ENCODE measurements around the gene TMEM272.

The TMEM272 gene

GRCh38 chr13:51814071-51814470 lies 30.9 kb downstream of the TMEM272 start:
- DNase-seq (ENCODE audit: low read depth, low spot score): no peak
- H3K4me3 ChIP-seq (ENCODE audit: low read length): no peak overlapping the region

DNA sequence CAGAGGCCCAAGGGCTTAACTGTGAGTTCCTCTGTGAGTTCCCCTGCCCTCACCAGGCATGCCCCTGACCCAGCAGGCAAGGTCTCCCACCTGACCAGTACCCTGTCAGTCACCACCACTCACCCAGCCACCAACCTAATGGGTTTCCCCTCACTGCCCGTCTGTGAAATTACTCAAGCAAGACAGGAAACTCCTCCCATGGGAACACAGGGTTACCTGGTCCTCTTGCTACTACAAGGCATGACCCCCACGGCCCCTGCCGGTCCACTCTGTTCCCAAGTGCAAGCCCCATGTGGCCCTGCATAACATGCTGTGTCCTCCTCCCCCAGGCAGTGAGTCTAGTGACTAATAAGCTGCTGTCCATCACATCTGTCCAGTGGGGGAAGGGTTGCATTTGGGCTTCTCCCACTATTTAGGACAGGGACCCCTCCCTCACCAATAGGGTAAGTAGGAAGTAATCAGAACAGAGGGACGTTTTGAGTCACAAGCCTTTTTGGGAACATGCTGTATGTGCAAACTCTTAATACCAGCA lies 33.0 kb downstream of the TMEM272 start:
- no peak for DNase-seq (ENCODE audit: low read depth, low spot score)

GRCh38 chr13:51811046-51811445 lies 33.9 kb downstream of the TMEM272 start:
- DNase-seq (ENCODE audit: low read depth, low spot score): no peak
- H3K4me3 ChIP-seq (ENCODE audit: low read length): no peak overlapping the region

More for the DNA sequence above, 33.0 kb downstream of the TMEM272 start:
- no peak overlapping the region for H3K4me3 ChIP-seq (ENCODE audit: low read length)

- no peak overlapping the region for H3K4me3 ChIP-seq (ENCODE audit: low read length)
- DNase-seq (ENCODE audit: low read depth, low spot score): no peak
These were observed 36.2 kb downstream of the TMEM272 start for GRCh38 chr13:51808811-51809210.

DNA sequence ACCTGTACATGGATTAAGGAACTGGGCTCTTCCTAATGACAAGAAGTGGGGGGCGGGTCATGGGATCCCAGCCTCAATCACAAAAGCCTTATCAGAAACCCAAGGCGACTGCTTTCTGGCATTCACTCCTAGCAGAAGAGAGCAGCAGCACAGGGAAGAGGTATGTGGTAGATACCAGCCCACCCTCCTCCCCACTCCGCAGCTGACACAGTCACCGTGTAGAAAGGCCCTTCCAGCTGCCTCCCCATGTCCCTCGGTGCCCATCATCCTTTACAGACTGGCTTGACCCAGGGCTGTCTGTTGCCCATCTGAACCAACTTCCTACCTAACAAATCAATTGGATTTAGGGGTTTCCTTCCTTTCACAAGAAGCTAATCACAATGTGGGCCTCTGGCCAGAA lies 37.9 kb downstream of the TMEM272 start:
- H3K4me3 ChIP-seq (ENCODE audit: low read length): no peak overlapping the region
- DNase-seq (ENCODE audit: low read depth, low spot score): no peak

DNA sequence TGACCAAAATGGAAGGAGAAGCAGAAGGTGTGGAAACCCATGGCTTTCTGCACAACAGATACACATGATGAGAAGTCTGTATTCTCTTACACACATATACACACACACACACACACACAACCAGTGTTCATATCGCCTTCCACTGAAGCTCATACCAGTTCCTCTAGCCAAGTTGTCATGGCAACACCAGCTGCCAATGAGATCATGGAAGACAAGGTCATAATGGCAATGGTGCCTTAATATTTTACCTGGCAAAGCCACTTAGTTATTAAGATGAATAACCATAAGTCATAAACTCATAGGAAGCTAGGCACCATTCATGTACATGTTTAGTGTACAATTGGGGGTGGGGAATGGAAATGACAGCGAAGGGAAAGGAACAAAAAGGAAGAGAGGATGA lies 38.4 kb downstream of the TMEM272 start:
- DNase-seq (ENCODE audit: low read depth, low spot score): no peak
- no peak overlapping the region for H3K4me3 ChIP-seq (ENCODE audit: low read length)

DNA sequence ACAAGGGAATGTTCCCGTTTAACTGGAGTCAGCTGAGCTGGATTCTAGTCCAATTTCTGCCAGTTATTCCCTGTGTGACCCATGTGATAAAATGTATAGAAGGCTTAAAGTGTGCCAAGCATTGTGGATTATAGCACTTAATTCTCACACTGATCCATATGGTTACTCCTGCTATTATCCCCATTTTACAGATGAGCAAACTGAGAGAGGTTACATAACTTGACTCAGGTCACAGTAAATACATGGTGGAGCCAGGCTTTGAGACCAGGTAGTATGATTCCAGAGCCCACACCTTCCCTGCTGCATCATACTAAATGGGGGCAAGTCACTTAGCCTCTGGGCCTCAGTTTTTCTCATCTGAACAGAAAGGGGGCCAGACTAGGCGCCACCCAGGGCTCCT lies 39.1 kb downstream of the TMEM272 start:
- no peak overlapping the region for H3K4me3 ChIP-seq (ENCODE audit: low read length)
- no peak for DNase-seq (ENCODE audit: low read depth, low spot score)

DNA sequence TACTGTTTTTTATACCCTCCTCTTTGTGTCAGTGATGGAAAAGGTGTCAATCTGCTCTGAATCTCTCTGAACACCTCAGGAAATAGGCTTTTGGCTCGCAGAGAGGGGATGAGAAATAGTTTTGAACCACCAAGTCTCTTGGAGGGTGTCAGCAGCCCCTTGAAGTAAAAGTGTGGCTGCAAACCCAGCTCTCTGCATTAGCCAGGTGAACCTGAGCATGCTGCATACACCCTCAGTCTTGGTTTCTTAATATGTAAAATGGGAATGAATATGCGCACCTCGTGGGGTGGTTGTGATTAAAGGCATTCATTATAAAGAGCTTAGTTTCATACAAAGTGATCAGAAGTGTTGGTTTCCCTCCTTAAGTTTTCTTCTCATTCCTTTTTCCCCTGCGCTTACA lies 39.7 kb downstream of the TMEM272 start:
- no peak for DNase-seq (ENCODE audit: low read depth, low spot score)
- H3K4me3 ChIP-seq (ENCODE audit: low read length): no peak overlapping the region

DNA sequence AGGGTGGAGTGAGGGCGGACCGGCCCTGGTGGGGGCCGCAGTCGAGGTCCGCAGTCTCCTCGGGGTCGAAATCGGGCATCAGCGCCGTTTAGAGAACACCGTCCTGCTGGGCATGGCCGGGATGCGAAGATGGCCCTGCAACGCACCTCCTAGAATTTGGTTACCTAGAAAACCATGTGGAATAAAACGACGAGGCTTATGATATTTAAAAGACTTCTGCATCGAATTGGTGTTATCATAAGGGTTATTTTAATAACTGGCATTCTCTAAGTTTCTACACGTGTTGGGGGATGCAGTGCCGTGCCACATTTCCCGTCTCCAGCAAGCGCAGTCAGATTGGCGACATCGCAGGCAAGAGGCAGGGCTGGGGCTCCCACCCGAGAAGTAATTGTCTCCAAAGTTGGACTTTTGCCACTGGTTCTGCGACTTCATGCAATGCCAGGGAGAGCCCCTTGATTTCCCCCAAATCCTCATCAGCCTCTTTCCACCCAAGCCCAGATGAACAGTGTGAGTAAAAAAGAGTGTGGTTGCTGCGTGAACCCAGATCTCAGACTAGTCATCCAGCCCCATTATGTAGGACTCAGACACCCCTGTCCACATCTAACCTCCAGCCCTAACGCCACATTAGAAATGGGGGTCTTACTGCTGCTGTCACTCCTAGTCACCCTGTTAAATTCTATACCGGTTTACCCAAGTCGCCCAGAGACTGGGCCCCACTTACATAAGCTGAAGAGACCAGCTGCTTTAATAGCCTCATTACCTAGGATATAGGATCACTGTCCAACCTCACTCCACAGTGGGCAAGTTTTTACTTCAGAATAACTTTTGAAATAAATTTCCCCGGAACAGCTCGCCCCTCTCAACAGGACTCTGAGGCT lies 40.4 kb downstream of the TMEM272 start:
- peak overlapping the region; percentile 67 for H3K4me3 ChIP-seq (ENCODE audit: low read length)
- no peak for DNase-seq (ENCODE audit: low read depth, low spot score)

DNA sequence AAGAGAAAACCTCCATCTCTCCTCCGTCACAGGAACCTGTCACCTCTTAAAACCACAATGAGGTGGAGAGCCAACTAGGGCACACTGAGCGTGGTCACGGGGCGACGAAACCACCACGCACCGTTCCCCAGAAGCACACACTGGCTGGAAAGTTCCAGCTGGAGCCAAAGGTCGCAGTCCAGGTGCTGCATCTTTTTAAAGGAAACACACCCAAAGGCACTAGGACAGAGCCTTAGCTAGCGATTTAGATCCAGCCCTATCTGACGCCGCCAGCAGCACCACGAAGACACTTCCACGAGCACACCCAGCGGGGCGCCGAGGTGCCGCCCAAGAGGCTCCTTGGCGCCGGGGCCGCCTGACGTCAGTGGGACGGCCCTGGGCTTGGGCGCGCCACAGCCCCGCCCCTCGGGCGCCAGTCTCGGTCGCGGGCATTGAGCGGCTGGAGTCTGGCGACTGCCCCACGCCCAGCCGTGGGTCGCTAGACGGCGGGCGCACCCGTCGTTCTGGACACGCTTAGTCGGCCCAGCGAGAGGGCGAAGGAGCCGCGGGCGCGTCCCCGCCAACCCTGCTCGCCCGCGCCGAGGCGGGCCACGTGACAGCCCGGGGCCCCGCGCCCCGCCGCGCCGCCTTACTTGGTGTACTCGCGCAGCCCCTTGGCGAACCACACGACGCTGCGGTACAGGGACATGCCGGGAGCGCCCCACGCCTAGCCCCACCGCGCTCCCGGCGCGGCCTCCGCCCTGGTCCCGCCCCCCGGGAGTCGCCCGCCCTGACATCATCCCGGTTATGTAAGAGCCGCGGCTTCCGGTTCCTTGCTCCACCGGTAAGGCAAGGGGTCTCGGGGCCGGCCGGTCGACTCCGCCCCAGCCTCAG lies 41.3 kb downstream of the TMEM272 start, which contains the start of gene DHRS12:
TSS of gene DHRS12 (minus strand) at position 742 of the 873 bp plus-strand sequence. CDS start 4,504 bp downstream, outside the sequence.
- peak within 1 kb of the TSS; percentile 67 for H3K4me3 ChIP-seq (ENCODE audit: low read length)
- peak; percentile 71 for DNase-seq (ENCODE audit: low read depth, low spot score)

DNA sequence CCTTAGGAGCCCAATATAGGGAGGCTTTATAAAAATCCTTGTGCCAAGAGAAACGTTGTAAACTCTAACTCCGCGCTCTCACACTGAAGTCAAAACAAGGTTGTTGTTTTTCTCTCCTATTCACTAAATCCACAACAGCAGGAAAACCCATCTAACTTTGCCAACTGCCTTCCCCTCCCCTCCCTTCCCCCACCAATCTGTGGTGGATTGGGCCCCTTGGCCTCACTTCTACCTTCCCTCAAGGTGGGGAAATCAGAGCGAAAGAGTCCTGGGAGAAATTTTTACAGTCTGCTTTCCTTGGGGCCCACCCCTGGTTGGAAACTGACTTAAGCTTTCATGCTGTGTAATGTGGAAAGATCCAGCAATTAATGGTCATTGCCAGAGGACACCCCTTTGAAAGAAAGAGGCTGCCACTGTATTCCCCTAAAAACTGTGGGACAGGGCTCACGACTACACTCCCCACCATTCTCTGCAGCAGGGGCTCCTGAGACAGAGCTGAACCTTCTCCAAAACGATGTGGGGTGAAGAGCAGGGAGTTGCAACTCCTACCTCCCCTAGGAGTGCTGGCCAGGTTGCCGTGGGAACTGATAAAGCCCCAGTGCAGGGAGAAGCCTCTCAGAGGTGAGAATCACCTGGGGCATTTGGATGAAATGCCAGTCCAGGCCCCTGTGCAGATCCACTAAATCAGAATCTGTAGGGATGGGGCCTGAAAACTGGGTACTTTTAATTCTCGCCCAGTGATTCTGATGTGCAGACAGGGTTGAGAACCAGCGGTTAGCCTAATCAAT lies 42.2 kb downstream of the TMEM272 start:
- no peak for DNase-seq (ENCODE audit: low read depth, low spot score)
- H3K4me3 ChIP-seq (ENCODE audit: low read length): peak overlapping the region; percentile 67

GRCh38 chr13:51801631-51802099 lies 43.3 kb downstream of the TMEM272 start:
- DNase-seq (ENCODE audit: low read depth, low spot score): no peak
- no peak overlapping the region for H3K4me3 ChIP-seq (ENCODE audit: low read length)

DNA sequence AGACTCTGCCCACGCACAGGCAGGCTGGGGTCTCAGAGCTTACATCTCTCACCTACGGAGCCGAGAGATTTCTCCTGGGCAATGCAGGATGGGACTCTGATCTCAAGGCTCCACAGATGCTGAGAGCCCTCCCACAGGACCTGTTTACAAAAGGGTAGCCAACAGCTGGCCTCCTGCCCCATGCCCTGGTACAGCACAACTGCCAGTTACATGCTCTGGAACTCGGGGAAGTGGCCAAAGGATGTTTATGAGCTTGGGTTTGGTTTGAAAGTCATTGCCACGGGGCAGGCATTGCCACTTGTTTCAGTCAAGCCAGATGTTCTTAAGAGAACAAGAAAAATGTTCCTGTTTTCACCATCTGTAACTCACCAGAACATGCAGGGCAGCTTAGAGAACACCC lies 44.5 kb downstream of the TMEM272 start:
- no peak overlapping the region for H3K4me3 ChIP-seq (ENCODE audit: low read length)
- DNase-seq (ENCODE audit: low read depth, low spot score): no peak

DNA sequence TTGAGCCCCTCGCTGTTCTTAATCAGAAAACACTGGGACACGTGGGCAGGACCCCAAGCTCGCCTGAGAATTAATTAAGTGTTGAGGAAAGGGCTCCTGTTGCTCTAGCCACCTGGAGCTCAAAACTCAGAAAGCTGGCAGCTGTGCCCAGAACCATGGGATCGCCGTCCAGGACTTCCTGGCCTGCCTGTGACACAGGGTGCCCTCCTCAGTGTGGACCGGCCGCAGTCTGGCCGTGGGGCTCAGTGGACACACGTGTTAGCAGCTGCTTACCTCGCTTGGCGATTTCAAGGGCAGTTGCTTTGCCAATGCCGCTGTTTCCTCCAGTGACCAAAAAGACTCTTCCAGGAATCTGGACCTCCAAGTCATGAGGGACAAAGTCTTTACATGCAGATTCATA lies 45.7 kb downstream of the TMEM272 start:
- no peak for DNase-seq (ENCODE audit: low read depth, low spot score)
- H3K4me3 ChIP-seq (ENCODE audit: low read length): no peak overlapping the region

DNA sequence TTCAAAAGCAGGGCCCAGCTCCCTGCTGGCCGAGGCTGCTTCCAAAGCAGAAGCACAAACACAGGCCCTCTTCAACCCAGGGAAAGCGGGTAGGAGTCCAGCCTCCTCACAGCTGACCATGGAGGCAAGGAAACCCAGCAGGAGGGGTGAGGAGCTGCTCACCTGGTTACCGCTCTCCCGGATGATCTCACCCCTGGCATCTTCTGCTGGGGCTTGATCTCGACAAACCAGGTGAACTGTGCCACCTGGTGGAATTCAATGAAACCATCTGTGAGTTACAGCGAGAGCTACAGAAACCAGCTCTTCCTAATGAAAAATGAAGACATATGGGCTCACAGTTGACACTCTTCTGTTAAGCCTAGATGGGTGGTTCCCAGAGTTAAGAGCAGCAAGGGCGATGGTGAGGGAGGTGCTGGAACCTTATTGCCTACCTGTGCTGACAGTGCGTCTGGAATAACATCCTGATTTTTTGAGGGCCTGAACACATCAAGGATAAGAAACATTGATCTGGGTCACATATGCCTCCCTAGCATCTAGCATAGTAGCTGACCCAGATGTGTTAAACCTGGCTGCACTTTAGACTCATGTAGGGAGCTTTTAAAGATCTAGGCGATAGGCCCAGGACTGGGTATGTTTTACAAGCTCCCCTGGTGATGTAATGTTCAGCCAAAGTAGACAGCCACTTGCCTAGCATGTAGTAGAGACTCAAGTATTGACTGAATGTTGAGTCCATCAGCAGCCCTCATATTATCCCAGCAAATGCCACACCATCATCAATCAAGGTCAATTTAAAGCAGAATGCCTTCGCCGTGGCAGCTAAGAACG lies 47.1 kb downstream of the TMEM272 start:
- peak; percentile 64 for DNase-seq (ENCODE audit: low read depth, low spot score)
- no peak overlapping the region for H3K4me3 ChIP-seq (ENCODE audit: low read length)

GRCh38 chr13:51796546-51796945 lies 48.4 kb downstream of the TMEM272 start:
- no peak overlapping the region for H3K4me3 ChIP-seq (ENCODE audit: low read length)
- DNase-seq (ENCODE audit: low read depth, low spot score): no peak

- DNase-seq (ENCODE audit: low read depth, low spot score): no peak
- H3K4me3 ChIP-seq (ENCODE audit: low read length): no peak overlapping the region
These were observed 49.6 kb downstream of the TMEM272 start for GRCh38 chr13:51795419-51795818.

DNA sequence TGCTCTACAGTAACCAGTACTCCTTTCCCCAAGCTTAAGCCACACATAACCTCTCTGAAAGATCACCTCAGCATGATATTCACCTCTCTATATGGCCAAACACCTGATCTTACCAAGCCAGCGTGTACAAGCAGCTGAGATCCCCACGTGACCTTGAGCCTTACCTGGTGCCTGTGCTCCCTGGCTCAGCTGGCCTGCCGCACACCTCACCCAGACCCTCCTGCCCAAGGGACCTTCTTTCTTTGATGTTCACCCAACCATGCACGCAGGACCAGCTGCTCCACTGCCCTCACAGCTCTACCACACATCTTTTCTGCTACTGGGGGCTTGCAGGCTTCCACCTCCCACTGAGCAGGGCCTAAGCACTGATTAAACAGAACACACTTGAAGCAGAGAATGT lies 50.0 kb downstream of the TMEM272 start:
- no peak for DNase-seq (ENCODE audit: low read depth, low spot score)
- no peak overlapping the region for H3K4me3 ChIP-seq (ENCODE audit: low read length)
